ENCODE data around the gene LRCH1. TPM values are rescaled to one million over a fixed set of nuclear protein-coding genes. Genes with fewer than 3 reads are reported as not detected.

Gene LRCH1
- total RNA-seq, 1 donor from 2014 or later = 2.9 TPM

DNA sequence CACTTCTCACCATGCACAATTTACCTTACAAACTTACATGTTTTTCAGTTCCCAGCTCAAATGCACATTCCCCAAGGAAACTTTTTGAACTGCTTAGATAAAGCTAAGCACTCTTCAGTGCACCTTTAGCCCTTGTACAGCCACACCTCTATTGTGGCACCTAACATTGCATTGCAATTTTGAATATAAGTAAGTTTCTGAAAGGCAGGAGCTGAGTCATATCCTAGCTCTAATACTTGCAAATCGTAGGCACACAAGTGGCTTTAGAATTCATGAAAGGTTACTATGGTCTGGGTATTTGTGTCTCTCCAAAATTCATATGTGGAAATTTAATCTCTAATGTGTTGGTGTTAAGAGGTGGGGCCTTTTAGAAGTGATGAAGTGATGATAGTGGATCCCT lies 248.9 kb downstream of the LRCH1 start:
- no peaks in the 10 kb centered on the region for H3K27me3 Mint-ChIP-seq (ENCODE audit: insufficient read depth, low read depth)
- Histone ChIP-seq H3K79me2 (ENCODE audit: low read depth) (no peaks in the 10 kb centered on the region), H4K20me1 (ENCODE audit: low read depth) (no peaks in the 10 kb centered on the region), H3K9ac (no peak overlapping the region), H3K36me3 (no peaks in the 10 kb centered on the region), H3K9me3 (ENCODE audit: low read depth) (no peaks in the 10 kb centered on the region), H3K27me3 (no peaks in the 10 kb centered on the region), H3F3A (ENCODE audit: low read depth) (peaks cover 8% of the 10 kb centered on the region), H3K27ac (no peak overlapping the region), H2AFZ (replicated peaks) (no peak overlapping the region), H3K4me2 (no peak overlapping the region), H3K4me1 (peaks cover 6% of the 10 kb centered on the region), H3K4me3 (no peak overlapping the region)
- H3K4me3 Mint-ChIP-seq = no peak overlapping the region
- TF ChIP-seq EZH2phosphoT487 (IDR thresholded peaks at IDR 0.05) (no peak), CTCF (IDR thresholded peaks at IDR 0.05) (no peak), EZH2 (IDR thresholded peaks at IDR 0.05) (no peak)
- no peak overlapping the region for H3K27ac Mint-ChIP-seq
- DNase-seq (ENCODE audit: low spot score) = no peak
- no peaks in the 10 kb centered on the region for H3K9me3 Mint-ChIP-seq
- H3K36me3 Mint-ChIP-seq = no peaks in the 10 kb centered on the region
- H3K4me1 Mint-ChIP-seq = peaks cover 11% of the 10 kb centered on the region

Small RNAs within 50 kb of the gene (small RNA-seq; reads per million reads assigned to genes)
- gene AL359880.1 = not detected

Other genes with a start within 250 kb of the LRCH1 start
- gene RUBCNL, start 165.9 kb upstream of the LRCH1 start, total RNA-seq (ENCODE audit: low replicate concordance) = 0.80 and 1.2 TPM in 2 replicates
- 135 and 191 TPM in 2 replicates for gene ESD, start 244.0 kb downstream of the LRCH1 start, total RNA-seq (ENCODE audit: low replicate concordance)